T-helper 1 cell treated with Interleukin-12 subunit alpha and Interleukin-12 subunit beta and Interleukin-4 antibody, amounts not matched to agents 30 μg/mL and 1 μg/mL, for 36 hours (primary cell): ENCODE measurements around the gene MMD.
"Not testable (repeated sequence)": the region's sequence is repeated elsewhere in the genome, so short reads cannot be mapped to it uniquely, and the experiment has no call there.

ENCODE experiments used
- H3K27ac Mint-ChIP-seq: one replicate; pipeline ENCODE4 v1.8.0; 2021; ENCODE audit warnings: mild to moderate bottlenecking, mixed read lengths
- H3K27me3 Mint-ChIP-seq: one replicate; pipeline ENCODE4 v1.8.0; 2021; ENCODE audit warnings: low read depth, mixed read lengths
- H3K36me3 Mint-ChIP-seq: one replicate; pipeline ENCODE4 v1.8.0; 2021; ENCODE audit warnings: low read depth, mixed read lengths
- H3K4me1 Mint-ChIP-seq: one replicate; pipeline ENCODE4 v1.8.0; 2021; ENCODE audit warnings: low read depth, mixed read lengths
- H3K4me3 Mint-ChIP-seq: one replicate; pipeline ENCODE4 v1.8.0; 2021; ENCODE audit warnings: mild to moderate bottlenecking, moderate library complexity, mixed read lengths
- H3K9me3 Mint-ChIP-seq: one replicate; pipeline ENCODE4 v1.8.0; 2021; ENCODE audit warnings: mixed read lengths

MMD gene

DNA sequence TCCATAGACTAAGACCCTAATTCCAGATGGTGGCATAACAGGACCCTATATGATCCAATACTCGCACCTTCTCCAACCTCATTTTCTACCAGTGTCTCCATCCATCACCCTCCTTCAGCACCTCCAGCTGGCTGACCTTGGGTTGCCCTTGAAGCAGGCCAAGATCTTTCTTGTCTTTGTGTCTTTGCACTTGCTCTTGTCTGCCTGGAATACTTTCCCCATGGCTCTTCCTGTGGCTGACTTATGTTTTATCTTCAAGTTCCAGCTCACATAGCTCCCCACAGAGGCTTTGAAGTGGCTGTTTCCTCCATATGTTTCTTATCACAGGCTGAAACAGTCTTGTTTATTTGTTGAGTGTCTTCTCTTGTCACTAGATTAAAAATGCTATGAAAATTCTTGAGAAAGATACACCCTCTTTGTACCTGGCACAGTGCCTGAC is 29.6 kb upstream of the MMD start:
- H3K36me3 Mint-ChIP-seq = no peaks in the 10 kb centered on the region
- H3K9me3 Mint-ChIP-seq = no peaks in the 10 kb centered on the region
- H3K27ac Mint-ChIP-seq = no peak overlapping the region
- H3K27me3 Mint-ChIP-seq = peaks cover 8% of the 10 kb centered on the region
- no peak overlapping the region for H3K4me3 Mint-ChIP-seq
- H3K4me1 Mint-ChIP-seq = peaks cover 16% of the 10 kb centered on the region

DNA sequence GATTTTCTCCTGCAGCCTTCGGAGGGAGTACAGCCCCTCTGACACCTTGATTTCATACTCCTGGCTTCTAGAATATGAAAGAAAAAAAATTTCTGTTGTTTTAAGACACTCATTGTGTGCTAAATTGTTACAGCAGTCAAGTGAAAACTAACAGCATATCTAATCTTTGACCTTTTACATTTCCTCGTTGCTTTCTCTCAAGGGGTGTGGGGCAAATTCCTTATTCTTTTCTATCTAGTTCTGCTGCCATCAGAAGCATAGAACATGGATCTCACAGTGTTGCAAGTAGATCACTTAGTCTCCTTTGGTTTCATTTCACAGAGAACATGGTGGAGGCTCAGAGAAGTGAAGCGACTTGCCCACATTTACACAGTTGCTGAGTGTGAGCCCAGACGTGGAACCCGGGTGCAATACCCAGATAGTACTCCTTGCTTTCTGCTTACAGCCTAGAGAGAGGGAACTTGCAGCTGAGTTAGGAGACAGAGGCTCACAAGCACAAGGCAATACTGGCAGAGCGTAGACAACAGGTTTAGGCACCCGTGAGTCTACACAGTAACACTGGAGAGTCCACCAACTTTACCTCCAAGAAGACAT is 28.7 kb upstream of the MMD start:
- Mint-ChIP-seq H3K36me3 (no peaks in the 10 kb centered on the region), H3K27ac (no peak overlapping the region), H3K4me1 (peaks cover 16% of the 10 kb centered on the region), H3K9me3 (no peaks in the 10 kb centered on the region), H3K27me3 (peaks cover 5% of the 10 kb centered on the region), H3K4me3 (no peak overlapping the region)

DNA sequence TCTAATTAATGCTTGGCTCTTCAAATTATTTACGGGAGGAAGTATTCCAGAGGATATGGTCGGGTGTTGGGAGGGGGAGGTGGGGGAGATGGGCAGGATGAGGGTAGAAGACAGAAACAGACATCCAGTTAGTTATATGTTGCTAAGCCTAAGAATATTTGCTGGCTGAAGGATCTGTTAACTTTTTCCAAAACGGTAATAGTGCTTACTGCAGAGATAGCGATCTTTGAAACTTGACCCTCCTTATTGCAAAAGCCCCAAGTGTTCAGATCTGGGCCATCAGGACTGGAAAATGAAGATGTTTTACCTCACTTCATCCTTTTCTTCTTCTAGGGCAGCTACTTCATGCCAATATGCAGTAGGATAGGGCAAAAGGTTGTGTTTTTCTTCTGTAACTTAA is 27.0 kb upstream of the MMD start:
- H3K36me3 Mint-ChIP-seq = no peaks in the 10 kb centered on the region
- H3K4me3 Mint-ChIP-seq = no peak overlapping the region
- H3K27me3 Mint-ChIP-seq = peaks cover under 1% of the 10 kb centered on the region
- H3K27ac Mint-ChIP-seq = no peak overlapping the region
- H3K4me1 Mint-ChIP-seq = peaks cover 16% of the 10 kb centered on the region
- no peaks in the 10 kb centered on the region for H3K9me3 Mint-ChIP-seq

DNA sequence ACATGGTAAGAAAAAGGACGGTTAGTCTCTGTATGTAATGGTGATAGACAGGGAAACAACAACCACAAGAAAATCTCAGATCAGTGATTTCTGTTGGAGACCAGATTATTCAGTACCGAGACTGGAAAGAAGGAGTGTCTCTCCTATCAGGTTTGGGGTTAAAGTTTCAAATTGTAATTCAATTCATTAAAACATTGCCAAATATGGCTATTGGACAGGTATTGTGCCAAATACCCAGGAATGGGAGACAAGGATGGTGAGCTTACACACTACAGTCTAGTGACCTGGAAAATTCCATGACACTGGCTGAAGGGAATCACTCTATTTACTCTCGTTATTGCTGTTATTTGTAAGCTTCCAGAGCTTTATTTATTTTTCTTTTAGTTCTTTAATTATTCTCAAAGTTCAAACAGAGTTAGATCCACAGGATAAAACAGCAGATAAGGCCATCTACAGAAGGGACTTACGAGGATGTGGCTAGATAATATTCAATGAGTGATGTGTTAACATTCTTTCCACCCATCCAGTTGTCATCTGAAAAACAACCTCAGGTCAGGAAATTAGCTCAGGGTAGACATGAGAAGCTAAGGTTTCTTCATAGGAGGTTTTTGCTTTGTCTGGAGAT is 25.1 kb upstream of the MMD start:
- Mint-ChIP-seq H3K36me3 (no peaks in the 10 kb centered on the region), H3K9me3 (no peaks in the 10 kb centered on the region), H3K4me1 (peaks cover 7% of the 10 kb centered on the region), H3K27me3 (no peaks in the 10 kb centered on the region), H3K27ac (no peak overlapping the region), H3K4me3 (no peak overlapping the region)

DNA sequence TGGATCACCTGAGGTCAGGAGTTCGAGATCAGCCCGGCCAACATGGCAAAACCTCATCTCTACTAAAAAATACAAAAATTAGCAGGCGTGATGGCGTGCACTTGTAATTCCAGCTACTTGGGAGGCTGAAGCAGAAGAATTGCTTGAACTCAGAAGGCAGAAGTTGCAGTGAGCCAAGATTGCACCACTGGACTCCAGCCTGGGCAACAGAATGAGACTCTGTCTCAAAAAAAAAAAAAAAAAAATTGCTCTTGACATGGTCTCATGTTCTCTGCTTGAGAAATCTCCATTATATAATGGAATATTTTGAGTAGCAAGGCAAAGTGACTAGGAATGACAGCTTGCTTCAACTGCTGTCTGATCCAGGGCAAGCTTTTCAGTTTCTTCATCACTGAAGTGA is 24.4 kb upstream of the MMD start:
- H3K36me3 Mint-ChIP-seq, H3K27me3 Mint-ChIP-seq, H3K4me3 Mint-ChIP-seq, H3K27ac Mint-ChIP-seq, H3K9me3 Mint-ChIP-seq, H3K4me1 Mint-ChIP-seq: not testable (repeated sequence)

DNA sequence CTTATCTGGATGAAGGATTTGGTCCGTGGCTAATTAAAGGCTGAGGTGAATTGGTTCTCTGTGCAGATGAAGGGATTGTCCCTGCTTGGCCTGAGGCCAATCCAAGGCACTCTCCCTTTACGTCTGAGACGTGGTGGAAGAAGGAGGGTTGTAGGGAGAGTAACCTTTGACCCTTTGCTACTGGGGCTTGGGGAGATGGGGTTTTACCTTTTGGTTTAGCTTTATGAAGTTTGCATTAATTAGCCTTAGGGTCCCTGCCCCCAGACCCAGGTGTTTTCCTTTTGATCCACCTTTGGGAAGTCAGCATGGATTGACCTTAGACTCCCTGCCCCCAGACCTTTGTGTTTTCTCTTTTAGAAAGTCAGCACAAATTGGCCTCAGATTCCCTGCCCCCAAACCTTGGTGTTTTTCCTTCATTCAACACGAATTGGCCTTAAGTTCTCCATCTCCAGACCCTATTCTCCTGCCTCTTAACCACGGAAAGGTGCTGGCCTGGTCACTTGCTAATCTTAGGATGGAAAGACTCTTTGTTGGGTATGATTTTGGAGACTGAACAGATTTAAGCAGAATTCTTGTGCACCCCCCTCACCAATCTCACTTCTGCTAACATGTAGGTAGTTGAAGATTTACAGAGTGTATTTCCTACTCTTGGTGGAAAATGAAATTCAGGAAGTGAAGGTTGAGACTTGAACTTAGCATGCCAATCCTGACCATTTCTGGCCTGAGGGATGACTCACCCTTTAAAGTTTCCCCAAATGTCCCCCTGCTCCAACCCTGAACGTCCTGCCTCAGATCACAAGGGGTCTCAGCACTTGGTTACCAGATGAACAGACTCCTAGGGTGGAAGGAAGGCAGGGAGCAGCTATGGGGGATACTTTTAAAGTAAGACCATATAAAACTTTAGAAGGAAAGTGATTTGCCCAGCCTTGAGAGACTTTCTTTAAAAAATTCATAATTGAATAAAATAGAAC is 23.1 kb upstream of the MMD start:
- H3K4me1 Mint-ChIP-seq = no peaks in the 10 kb centered on the region
- no peaks in the 10 kb centered on the region for H3K27me3 Mint-ChIP-seq
- H3K9me3 Mint-ChIP-seq = no peaks in the 10 kb centered on the region
- H3K4me3 Mint-ChIP-seq = no peak overlapping the region
- H3K36me3 Mint-ChIP-seq = no peaks in the 10 kb centered on the region
- no peak overlapping the region for H3K27ac Mint-ChIP-seq

DNA sequence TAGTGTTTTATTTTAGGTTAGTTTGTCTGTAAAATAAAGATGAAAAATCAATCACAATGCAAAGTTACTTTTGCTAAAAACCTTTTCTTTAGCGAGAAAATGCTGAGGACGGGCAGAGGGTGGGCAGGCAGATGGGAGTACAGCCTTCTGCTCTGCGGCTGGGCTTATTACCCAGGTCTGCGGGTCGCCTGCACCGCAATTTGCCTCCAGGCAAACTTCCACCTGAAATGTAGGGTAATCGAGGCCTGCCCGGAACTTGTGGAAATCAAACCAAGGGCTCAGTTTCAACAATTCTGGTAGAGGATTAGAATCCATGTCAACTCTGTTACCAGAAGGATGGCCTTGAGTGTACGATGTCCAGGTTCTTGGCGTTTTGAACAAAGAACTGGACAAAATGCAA is 22.3 kb upstream of the MMD start:
- Mint-ChIP-seq H3K4me3 (no peak overlapping the region), H3K27ac (no peak overlapping the region), H3K4me1 (no peaks in the 10 kb centered on the region), H3K9me3 (no peaks in the 10 kb centered on the region), H3K27me3 (peaks cover 2% of the 10 kb centered on the region), H3K36me3 (no peaks in the 10 kb centered on the region)

DNA sequence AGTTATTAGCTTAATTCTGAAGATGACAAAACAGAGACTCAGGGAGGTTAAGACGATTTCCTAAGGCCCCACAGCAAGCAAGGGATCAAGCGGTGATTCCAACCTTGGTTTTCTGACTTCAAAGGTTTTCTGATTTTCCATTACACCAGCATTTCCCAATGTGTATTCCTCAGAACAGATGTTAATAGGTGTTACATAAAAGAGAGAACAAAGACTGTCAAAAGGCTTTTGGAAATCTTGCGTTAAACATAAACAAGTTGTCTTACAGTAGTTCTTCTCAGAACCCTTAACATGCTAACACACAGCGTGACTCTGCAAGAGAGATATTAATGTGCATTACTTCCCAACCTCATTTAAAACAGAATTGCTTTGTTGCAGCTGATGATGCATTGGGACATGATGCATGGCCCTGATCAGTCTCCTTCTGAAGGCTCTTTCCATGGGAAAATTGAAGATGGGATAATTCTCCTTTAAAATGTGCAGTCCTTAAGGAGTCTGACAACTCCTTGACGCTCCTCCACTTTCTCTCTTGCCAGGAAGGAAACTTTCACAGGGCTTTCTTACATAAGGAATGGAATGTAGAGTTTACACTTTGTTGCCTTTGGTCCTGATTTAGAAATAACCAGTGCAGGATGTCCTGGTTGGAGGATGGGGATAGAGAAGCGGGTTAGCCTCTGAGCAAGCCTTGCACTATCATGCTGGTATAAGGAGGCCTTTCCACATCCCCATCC is 21.5 kb upstream of the MMD start:
- no peaks in the 10 kb centered on the region for H3K4me1 Mint-ChIP-seq
- peaks cover 2% of the 10 kb centered on the region for H3K27me3 Mint-ChIP-seq
- no peak overlapping the region for H3K4me3 Mint-ChIP-seq
- H3K36me3 Mint-ChIP-seq = no peaks in the 10 kb centered on the region
- H3K27ac Mint-ChIP-seq = no peak overlapping the region
- H3K9me3 Mint-ChIP-seq = no peaks in the 10 kb centered on the region

DNA sequence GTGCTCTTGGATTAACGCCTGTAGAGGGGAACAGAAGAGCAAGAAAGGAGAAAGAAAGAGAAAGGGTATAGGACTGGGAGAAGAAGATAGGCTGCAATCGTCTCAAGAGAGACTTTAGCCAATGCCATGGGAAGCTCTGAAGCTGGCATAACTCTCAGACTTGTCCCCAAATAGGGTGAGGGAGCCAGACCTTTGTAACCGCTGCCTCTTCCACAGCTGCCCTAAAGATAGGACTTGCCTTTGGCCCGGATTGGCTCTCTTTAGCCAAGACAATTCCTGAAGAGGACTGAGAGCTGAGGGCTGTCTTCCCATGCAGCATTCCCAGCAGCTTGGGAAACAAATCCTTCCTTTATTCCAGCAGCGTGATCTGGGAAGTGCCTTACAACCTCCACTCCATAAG is 20.8 kb upstream of the MMD start:
- no peaks in the 10 kb centered on the region for H3K9me3 Mint-ChIP-seq
- no peaks in the 10 kb centered on the region for H3K36me3 Mint-ChIP-seq
- peaks cover 2% of the 10 kb centered on the region for H3K27me3 Mint-ChIP-seq
- H3K4me3 Mint-ChIP-seq = no peak overlapping the region
- H3K4me1 Mint-ChIP-seq = no peaks in the 10 kb centered on the region
- H3K27ac Mint-ChIP-seq = no peak overlapping the region

DNA sequence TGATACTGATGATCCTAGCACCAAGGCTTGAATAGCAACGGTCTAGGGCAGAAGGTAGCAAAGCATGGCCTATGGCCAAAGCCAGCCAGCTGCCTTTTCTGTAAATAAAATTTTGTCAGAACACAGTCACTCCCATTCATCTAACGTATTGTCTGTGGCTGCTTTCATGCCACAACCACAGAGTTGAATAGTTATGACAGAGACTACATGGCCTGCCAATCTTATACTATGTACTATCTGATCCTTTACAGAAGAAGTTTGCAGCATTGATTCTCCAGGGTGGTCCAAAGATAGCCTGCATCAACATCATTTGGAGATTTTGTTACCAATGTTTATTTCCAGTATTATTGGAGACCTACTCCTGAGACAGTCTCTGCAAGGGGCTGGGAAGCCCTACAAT is 19.9 kb upstream of the MMD start:
- peaks cover 6% of the 10 kb centered on the region for H3K4me1 Mint-ChIP-seq
- H3K9me3 Mint-ChIP-seq = no peaks in the 10 kb centered on the region
- H3K4me3 Mint-ChIP-seq = no peak overlapping the region
- peaks cover 2% of the 10 kb centered on the region for H3K27me3 Mint-ChIP-seq
- H3K27ac Mint-ChIP-seq = no peak overlapping the region
- H3K36me3 Mint-ChIP-seq = no peaks in the 10 kb centered on the region

DNA sequence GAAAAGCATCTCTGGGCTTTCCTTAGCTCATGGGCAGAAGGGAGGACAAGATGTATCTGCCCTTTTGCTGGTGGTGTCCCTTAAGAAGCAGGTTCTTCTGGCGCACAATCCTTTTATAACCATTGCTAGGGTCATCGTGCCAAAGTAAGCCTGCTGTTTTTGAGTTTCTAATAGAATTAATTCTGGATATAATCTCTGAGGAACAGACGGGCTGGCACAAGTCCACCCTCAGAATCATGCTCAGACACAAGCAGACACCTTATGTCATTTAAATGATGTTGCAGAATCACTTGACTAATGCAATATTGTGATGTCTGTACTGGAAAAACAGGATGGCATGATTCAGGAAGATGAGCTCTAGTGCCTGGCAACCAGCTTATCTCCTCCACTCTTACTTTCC is 18.8 kb upstream of the MMD start:
- Mint-ChIP-seq H3K9me3 (no peaks in the 10 kb centered on the region), H3K4me3 (no peak overlapping the region), H3K36me3 (no peaks in the 10 kb centered on the region), H3K27ac (no peak overlapping the region), H3K4me1 (peaks cover 8% of the 10 kb centered on the region), H3K27me3 (peaks cover 2% of the 10 kb centered on the region)

DNA sequence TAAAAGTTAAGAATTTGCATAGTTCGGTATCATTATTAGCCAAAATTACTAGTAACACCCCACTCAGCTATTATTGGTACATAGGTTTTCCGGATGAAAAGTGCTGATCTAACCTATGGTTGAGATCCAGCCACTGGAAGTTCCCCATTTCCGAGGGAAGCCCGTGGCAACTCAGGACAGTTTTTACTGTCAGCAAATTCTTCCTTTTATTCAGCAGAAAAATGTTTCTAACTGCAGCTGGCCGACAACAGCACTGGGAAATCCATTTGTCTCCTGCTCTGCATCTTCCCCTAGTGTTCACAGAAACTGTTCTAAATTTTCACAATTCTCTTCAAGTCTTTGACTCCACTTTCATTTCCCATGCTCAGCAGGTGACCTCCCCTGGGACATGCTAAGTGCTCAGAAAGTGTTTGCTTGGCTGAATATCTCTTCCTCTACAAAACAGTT is 15.5 kb upstream of the MMD start:
- Mint-ChIP-seq H3K4me3 (no peak overlapping the region), H3K27ac (no peak overlapping the region), H3K27me3 (peaks cover 2% of the 10 kb centered on the region), H3K36me3 (no peaks in the 10 kb centered on the region), H3K4me1 (peaks cover 22% of the 10 kb centered on the region), H3K9me3 (no peaks in the 10 kb centered on the region)

DNA sequence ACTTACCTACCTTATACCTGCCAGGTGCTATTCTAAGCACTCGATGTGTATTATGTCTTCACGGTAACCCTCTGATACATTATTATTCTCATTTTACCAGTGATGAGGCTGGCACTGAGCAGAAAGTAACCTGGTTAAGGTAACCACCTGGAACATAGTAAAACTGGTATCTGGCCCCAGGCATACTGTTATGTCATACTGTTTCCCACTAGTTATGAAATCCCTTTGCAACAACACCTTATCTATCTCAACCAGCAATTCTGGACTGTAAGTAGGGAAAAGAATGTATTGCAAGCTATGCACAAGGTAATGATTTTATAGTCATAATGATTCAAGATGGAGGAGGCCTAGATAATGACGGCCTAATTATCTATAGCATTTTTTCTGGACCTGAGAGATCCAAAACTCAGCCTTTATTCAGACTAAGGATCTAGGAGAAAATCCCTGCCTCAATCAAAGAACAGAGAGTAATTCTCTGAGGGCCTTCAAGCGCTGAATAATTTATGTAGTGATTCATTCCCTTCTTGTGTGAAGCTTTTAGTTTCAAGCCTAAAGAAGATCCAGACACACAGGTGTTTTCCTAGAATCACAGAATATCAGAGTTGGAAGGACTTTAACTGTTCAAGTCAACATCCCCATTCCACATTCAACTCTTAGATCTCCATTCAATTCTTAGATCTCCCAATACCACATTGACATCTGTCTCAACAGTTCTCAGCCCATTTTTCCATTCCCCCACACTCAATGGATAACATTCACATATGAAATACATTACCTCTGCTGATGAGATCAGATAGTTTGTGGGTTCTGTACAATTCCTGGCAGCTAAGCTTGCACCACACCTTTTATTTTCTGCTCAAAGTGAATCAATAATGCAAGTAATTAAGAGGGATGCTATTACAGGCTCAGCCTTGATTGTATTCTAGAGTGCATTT is 14.9 kb upstream of the MMD start:
- H3K36me3 Mint-ChIP-seq = no peaks in the 10 kb centered on the region
- H3K27ac Mint-ChIP-seq = no peak overlapping the region
- H3K9me3 Mint-ChIP-seq = no peaks in the 10 kb centered on the region
- peaks cover 2% of the 10 kb centered on the region for H3K27me3 Mint-ChIP-seq
- H3K4me1 Mint-ChIP-seq = peaks cover 23% of the 10 kb centered on the region
- H3K4me3 Mint-ChIP-seq = no peak overlapping the region

DNA sequence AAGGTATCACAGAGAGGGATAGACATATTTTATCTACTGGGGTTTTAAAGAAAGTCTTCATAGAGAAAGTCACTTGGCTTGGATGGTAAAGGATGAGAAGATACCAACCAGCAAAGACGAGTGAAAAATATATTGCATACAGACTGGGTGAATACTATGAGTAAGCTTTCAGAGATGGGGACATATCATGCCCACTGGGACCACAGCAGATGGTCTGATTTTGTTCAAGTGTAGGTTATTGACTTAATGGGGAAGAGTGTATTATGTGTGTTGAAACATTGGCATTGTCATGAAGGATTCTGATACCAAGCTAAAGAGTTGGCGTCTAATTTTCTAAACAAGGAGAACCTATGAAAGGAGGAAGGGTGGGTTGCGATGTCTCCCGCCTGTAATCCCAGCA is 13.8 kb upstream of the MMD start:
- Mint-ChIP-seq H3K4me3 (no peak overlapping the region), H3K9me3 (no peaks in the 10 kb centered on the region), H3K36me3 (no peaks in the 10 kb centered on the region), H3K27me3 (peaks cover 2% of the 10 kb centered on the region), H3K4me1 (peaks cover 26% of the 10 kb centered on the region), H3K27ac (no peak overlapping the region)
